PC-9 (cell line): ENCODE data around the gene CYP4X1. TPM values are rescaled to one million over a fixed set of nuclear protein-coding genes. Genes with fewer than 3 reads are reported as not detected.

Experiments used
- BruUV-seq: library from RNA; stranded (reverse); fragments of 400-500 nt; replicated peaks from 2 replicates; lab custom pipeline; 2021; lab: Mats Ljungman, UMichigan
- CTCF ChIA-PET: fragments of 300-600 bp; sonication (Branson Sonifier 250); formaldehyde crosslinking; loops from one replicate; lab custom pipeline; 2022; ENCODE audit warnings: antibody characterized with exemption; lab: Charles Lee
- POLR2A ChIA-PET: fragments of 300-600 bp; sonication (Branson Sonifier 250); formaldehyde crosslinking; loops from one replicate; lab custom pipeline; 2022; ENCODE audit warnings: antibody characterized with exemption; ENCODE audit not compliant: unreplicated experiment; lab: Charles Lee
- DNase-seq, 2 experiments: peaks; one replicate each; pipeline versions ENCODE4 v3.0.0 to v3.0.0-alpha.2; 2015 to 2022; ENCODE audit warnings: mixed read lengths in 1 of 2
- H2AFZ ChIP-seq: fragments of 200-600 bp; sonication (generic); 2 replicates; pipeline ENCODE4 v1.8.1; 2017; ENCODE audit warnings: antibody characterized with exemption
- H3F3A ChIP-seq: fragments of 200-600 bp; sonication (generic); 2 replicates; pipeline ENCODE4 v1.8.1; 2017; ENCODE audit warnings: antibody characterized with exemption, mild to moderate bottlenecking, low read depth; ENCODE audit not compliant: insufficient read depth
- H3K27ac ChIP-seq: fragments of 200-600 bp; sonication (generic); 2 replicates; pipeline ENCODE4 v1.6.1; 2016; ENCODE audit warnings: mixed run types
- H3K27me3 ChIP-seq: fragments of 200-600 bp; sonication (generic); 2 replicates; pipeline ENCODE4 v1.6.1; 2016; ENCODE audit warnings: low read depth, mixed run types; ENCODE audit not compliant: insufficient read depth
- H3K36me3 ChIP-seq: fragments of 200-600 bp; sonication (generic); 2 replicates; pipeline ENCODE4 v1.6.1; 2016; ENCODE audit warnings: low read depth, mixed run types
- H3K4me1 ChIP-seq: fragments of 200-600 bp; sonication (generic); replicated peaks from 2 replicates; pipeline ENCODE4 v1.6.1; 2016; ENCODE audit warnings: mixed run types; ENCODE audit not compliant: insufficient read depth
- H3K4me2 ChIP-seq: fragments of 200-600 bp; sonication (generic); 2 replicates; pipeline ENCODE4 v1.6.1; 2017; ENCODE audit warnings: mixed run types
- H3K4me3 ChIP-seq: fragments of 200-600 bp; sonication (generic); 2 replicates; pipeline ENCODE4 v1.6.1; 2016; ENCODE audit warnings: mixed run types
- H3K79me2 ChIP-seq: fragments of 200-600 bp; sonication (generic); 2 replicates; pipeline ENCODE4 v1.6.1; 2017; ENCODE audit warnings: low read depth, mixed run types
- H3K9me2 ChIP-seq: fragments of 200-600 bp; sonication (generic); 2 replicates; pipeline ENCODE4 v1.8.1; 2017; ENCODE audit warnings: mild to moderate bottlenecking; ENCODE audit not compliant: insufficient read depth
- H3K9me3 ChIP-seq: fragments of 200-600 bp; sonication (generic); 2 replicates; pipeline ENCODE4 v1.8.1; 2016; ENCODE audit warnings: low read depth; ENCODE audit not compliant: insufficient read depth
- H4K20me1 ChIP-seq: fragments of 200-600 bp; sonication (generic); 2 replicates; pipeline ENCODE4 v1.8.1; 2017; ENCODE audit not compliant: insufficient read depth
- CTCF ChIP-seq: fragments of 200-600 bp; sonication (generic); conservative IDR thresholded peaks from 2 replicates; pipeline ENCODE4 v1.6.1; 2017; ENCODE audit warnings: mixed run types, antibody characterized with exemption, mild to moderate bottlenecking, moderate library complexity
- EZH2 ChIP-seq: fragments of 200-600 bp; sonication (generic); IDR thresholded peaks from 2 replicates; pipeline ENCODE4 v1.8.0; 2017; ENCODE audit warnings: antibody characterized with exemption, low read depth
- intact Hi-C: fragments of 100-400 bp; cut with micrococcal nuclease; formaldehyde crosslinking; loops from one replicate; pipeline ENCODE4 v1.10.0; 2022; ENCODE audit not compliant: unreplicated experiment
- total RNA-seq: library from RNA; stranded (reverse); gene quantifications from 2 replicates; pipeline ENCODE4 v1.2.3, GENCODE V29; 2021

CYP4X1 gene
- total RNA-seq, 1 experiment from 2014 or later = not detected

- CTCF ChIA-PET = no interaction called here
- peaks cover 15% of the 10 kb centered on the region for H3K4me1 ChIP-seq
- no peak overlapping the region for H3K4me3 ChIP-seq
- H4K20me1 ChIP-seq = no peaks in the 10 kb centered on the region
- no peak overlapping the region for H3K27ac ChIP-seq
- BruUV-seq = no TSS peak
- no peak for DNase-seq
- no peaks in the 10 kb centered on the region for H3K9me2 ChIP-seq
- H3K27me3 ChIP-seq = no peaks in the 10 kb centered on the region
- peak overlapping the region; percentile 18; the same call in 1 of the 2 replicates for H3K4me2 ChIP-seq
- peaks cover 7% of the 10 kb centered on the region; the same call in 1 of the 2 replicates for H3F3A ChIP-seq
- H3K9me3 ChIP-seq = no peaks in the 10 kb centered on the region
- no peaks in the 10 kb centered on the region for H3K36me3 ChIP-seq
- TF ChIP-seq EZH2 (no peak), CTCF (no peak)
- H3K79me2 ChIP-seq = no peaks in the 10 kb centered on the region
- intact Hi-C loops = no loop called here
- H2AFZ ChIP-seq = no peak overlapping the region
- POLR2A ChIA-PET = no interaction called here
Observed at GRCh38 chr1:47031585-47031984, 8.1 kb downstream of the CYP4X1 start.

GRCh38 chr1:47036764-47037163, 13.3 kb downstream of the CYP4X1 start:
- H2AFZ ChIP-seq = no peak overlapping the region
- ChIA-PET POLR2A (no interaction called here), CTCF (no interaction called here)
- H4K20me1 ChIP-seq = no peaks in the 10 kb centered on the region
- TF ChIP-seq CTCF (no peak), EZH2 (no peak)
- no peaks in the 10 kb centered on the region; the same call in 1 of the 2 replicates for H3K4me1 ChIP-seq
- no peaks in the 10 kb centered on the region for H3K79me2 ChIP-seq
- H3K4me2 ChIP-seq = no peak overlapping the region
- no peaks in the 10 kb centered on the region; the same call in 1 of the 2 replicates for H3K9me3 ChIP-seq
- H3K4me3 ChIP-seq = no peak overlapping the region
- intact Hi-C loops = no loop called here
- H3K27ac ChIP-seq = no peak overlapping the region
- H3K9me2 ChIP-seq = 0 out of 2 replicates have a peak, but pooled peaks cover 5% of the 10 kb centered on the region
- H3F3A ChIP-seq = no peaks in the 10 kb centered on the region
- no peaks in the 10 kb centered on the region for H3K27me3 ChIP-seq
- no TSS peak for BruUV-seq
- H3K36me3 ChIP-seq = no peaks in the 10 kb centered on the region
- DNase-seq = no peak

DNA sequence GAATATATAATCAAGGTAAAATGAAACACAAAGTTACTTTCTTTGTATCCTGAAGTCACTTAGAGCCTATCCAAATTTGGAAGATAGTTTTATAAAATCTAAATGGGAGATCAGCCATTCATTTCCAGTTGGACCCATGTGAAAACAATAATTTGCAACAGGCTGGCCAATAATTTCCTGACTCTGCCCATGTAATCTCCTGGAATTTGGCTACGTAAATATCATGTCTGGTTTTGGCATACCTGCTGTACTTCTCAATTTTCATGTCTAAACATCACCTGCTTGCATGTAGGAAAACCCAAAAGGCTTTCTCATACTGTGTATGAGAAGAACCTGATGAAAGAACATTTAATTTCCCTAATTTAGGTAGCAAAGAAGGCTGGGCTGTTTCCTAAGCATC, 35.9 kb downstream of the CYP4X1 start:
- ChIA-PET CTCF (no interaction called here), POLR2A (no interaction called here)
- Histone ChIP-seq H4K20me1 (no peaks in the 10 kb centered on the region), H3K4me3 (no peak overlapping the region), H3K79me2 (no peaks in the 10 kb centered on the region), H3K4me1 (no peaks in the 10 kb centered on the region), H3K36me3 (no peaks in the 10 kb centered on the region), H3K9me2 (no peaks in the 10 kb centered on the region), H3K27ac (no peak overlapping the region), H3K9me3 (no peaks in the 10 kb centered on the region), H3K4me2 (no peak overlapping the region), H3K27me3 (no peaks in the 10 kb centered on the region), H2AFZ (no peak overlapping the region), H3F3A (no peaks in the 10 kb centered on the region)
- intact Hi-C loops = no loop called here
- no peak for TF ChIP-seq CTCF
- no peak for TF ChIP-seq EZH2
- no peak for DNase-seq
- BruUV-seq = no TSS peak
